ENCODE results near the gene CACNA2D3. TPM values are rescaled to one million over a fixed set of nuclear protein-coding genes. Genes with fewer than 3 reads are reported as not detected.

The CACNA2D3 gene
- total RNA-seq, 2 experiments from 2014 or later: not detected

DNA sequence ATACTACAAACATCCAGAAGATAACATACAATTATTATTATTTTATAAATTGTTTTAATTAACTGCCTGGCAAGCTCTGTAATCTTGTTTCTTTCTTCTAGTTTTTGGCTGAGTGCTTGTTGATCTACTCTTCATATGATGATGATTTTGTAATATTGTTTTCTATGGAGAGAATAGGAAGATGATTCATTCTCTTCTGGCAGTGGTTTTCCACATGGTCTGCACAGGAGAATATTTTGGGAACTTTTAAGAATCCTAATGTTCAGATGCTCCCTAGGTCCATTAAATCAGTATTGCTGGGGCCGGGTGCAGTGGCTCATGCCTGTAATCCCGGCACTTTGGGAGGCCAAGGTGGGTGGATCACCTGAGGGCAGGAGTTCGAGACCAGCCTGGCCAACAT, 37.6 kb downstream of the CACNA2D3 start:
- no peak for DNase-seq (ENCODE audit: low spot score)
- Histone ChIP-seq H3K27ac (ENCODE audit: low read depth, low read length, poor library complexity, severe bottlenecking) (no peak overlapping the region), H3K4me2 (ENCODE audit: low read length) (no peak overlapping the region), H3K4me1 (ENCODE audit: insufficient read depth, low read length, poor library complexity, severe bottlenecking) (no peaks in the 10 kb centered on the region), H3K36me3 (ENCODE audit: insufficient read depth, low read length) (no peaks in the 10 kb centered on the region), H4K20me1 (ENCODE audit: insufficient read depth, low read length) (no peaks in the 10 kb centered on the region), H3K9me2 (ENCODE audit: insufficient read depth, low read length) (no peaks in the 10 kb centered on the region), H3K79me2 (ENCODE audit: insufficient read depth, low read depth, low read length) (no peaks in the 10 kb centered on the region), H2AFZ (ENCODE audit: low read length) (no peak overlapping the region), H3K4me3 (ENCODE audit: low read depth, low read length, poor library complexity, severe bottlenecking) (no peak overlapping the region), H3K9me3 (ENCODE audit: low read length) (no peaks in the 10 kb centered on the region)
- no peak for TF ChIP-seq EZH2phosphoT487 (IDR thresholded peaks at IDR 0.05; ENCODE audit: borderline replicate concordance, low read depth, low read length)
- TF ChIP-seq, protein P1, sequence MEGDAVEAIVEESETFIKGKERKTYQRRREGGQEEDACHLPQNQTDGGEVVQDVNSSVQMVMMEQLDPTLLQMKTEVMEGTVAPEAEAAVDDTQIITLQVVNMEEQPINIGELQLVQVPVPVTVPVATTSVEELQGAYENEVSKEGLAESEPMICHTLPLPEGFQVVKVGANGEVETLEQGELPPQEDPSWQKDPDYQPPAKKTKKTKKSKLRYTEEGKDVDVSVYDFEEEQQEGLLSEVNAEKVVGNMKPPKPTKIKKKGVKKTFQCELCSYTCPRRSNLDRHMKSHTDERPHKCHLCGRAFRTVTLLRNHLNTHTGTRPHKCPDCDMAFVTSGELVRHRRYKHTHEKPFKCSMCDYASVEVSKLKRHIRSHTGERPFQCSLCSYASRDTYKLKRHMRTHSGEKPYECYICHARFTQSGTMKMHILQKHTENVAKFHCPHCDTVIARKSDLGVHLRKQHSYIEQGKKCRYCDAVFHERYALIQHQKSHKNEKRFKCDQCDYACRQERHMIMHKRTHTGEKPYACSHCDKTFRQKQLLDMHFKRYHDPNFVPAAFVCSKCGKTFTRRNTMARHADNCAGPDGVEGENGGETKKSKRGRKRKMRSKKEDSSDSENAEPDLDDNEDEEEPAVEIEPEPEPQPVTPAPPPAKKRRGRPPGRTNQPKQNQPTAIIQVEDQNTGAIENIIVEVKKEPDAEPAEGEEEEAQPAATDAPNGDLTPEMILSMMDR (conservative IDR thresholded peaks at IDR 0.05; ENCODE audit: low read length): no peak
- intact Hi-C loops (cut with micrococcal nuclease; ENCODE audit: unreplicated experiment): no loop called here
- ChIA-PET CTCF (ENCODE audit: unreplicated experiment) (no interaction called here), POLR2A (no interaction called here)
- BruUV-seq (replicated peaks): no TSS peak

DNA sequence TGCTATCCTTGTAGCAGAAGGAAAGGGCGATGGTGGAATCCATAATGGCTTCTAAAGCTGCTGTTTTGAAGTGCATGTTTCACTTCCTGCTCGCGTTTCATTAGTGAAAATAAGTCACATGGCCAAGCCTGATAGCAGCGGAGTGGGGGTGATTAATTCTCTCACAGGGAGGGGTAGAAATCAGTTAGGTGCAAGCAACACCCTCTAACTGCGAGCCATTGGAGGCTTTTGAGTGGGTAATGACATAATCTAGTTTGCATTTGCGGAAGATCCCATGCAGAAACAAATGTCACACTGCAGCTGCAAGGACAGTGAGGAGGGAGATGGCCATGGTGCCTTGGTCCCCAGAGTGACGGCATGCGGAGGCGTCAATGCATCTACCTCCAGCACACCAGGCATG, 41.1 kb downstream of the CACNA2D3 start:
- H3K27ac ChIP-seq (ENCODE audit: low read depth, low read length, poor library complexity, severe bottlenecking): no peak overlapping the region
- intact Hi-C loops (cut with micrococcal nuclease; ENCODE audit: unreplicated experiment): no loop called here
- DNase-seq (ENCODE audit: low spot score): no peak
- no peaks in the 10 kb centered on the region for H4K20me1 ChIP-seq (ENCODE audit: insufficient read depth, low read length)
- no peak overlapping the region for H3K4me3 ChIP-seq (ENCODE audit: low read depth, low read length, poor library complexity, severe bottlenecking)
- H3K9me2 ChIP-seq (ENCODE audit: insufficient read depth, low read length): no peaks in the 10 kb centered on the region
- ChIA-PET CTCF (ENCODE audit: unreplicated experiment) (no interaction called here), POLR2A (no interaction called here)
- H2AFZ ChIP-seq (ENCODE audit: low read length): no peak overlapping the region
- no peaks in the 10 kb centered on the region for H3K36me3 ChIP-seq (ENCODE audit: insufficient read depth, low read length)
- no peaks in the 10 kb centered on the region for H3K79me2 ChIP-seq (ENCODE audit: insufficient read depth, low read depth, low read length)
- H3K4me2 ChIP-seq (ENCODE audit: low read length): no peak overlapping the region
- H3K9me3 ChIP-seq (ENCODE audit: low read length): no peaks in the 10 kb centered on the region
- TF ChIP-seq EZH2phosphoT487 (IDR thresholded peaks at IDR 0.05; ENCODE audit: borderline replicate concordance, low read depth, low read length): no peak
- TF ChIP-seq, protein P1 (conservative IDR thresholded peaks at IDR 0.05; ENCODE audit: low read length): no peak
- no TSS peak for BruUV-seq (replicated peaks)
- no peaks in the 10 kb centered on the region for H3K4me1 ChIP-seq (ENCODE audit: insufficient read depth, low read length, poor library complexity, severe bottlenecking)

DNA sequence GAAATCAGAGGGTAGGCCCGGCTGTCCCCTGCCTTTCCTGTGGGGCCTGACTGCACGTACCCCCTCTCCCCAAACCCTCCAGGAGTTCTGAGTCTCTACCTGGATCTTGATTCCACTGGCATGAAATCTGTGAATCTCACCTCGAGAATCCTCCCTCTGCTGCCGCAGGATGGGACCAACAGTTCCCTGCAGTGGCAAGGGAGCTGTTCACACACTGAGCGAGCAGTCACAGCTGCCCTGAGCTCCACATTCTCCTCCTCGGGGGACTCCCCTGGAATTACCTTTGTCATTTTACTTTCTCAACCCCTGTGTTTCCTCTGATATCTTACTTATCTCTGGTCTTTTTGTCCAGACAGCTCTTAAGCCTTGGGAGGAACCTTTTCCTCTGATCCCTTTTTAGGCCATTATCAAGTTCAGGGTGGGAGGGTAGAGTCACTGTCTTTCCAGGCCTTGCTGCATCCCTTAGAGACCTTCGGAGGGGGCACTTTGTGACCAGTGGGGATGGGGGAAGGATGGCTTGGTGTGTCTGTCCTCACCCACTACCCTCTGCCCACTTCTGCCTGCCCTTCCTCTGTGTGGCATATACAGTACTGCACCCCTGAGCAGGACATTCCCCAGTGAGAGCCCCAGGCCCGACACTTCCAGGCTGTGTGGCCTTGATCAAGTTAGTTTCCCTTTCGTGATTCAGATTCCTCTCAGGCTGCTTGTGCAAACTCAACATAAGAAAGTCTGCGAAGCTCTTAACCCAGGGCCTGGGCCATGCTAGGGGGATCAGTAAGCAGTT, 42.0 kb downstream of the CACNA2D3 start:
- H4K20me1 ChIP-seq (ENCODE audit: insufficient read depth, low read length): no peaks in the 10 kb centered on the region
- no peaks in the 10 kb centered on the region for H3K9me3 ChIP-seq (ENCODE audit: low read length)
- no peaks in the 10 kb centered on the region for H3K9me2 ChIP-seq (ENCODE audit: insufficient read depth, low read length)
- no peak for DNase-seq (ENCODE audit: low spot score)
- no peak overlapping the region for H3K27ac ChIP-seq (ENCODE audit: low read depth, low read length, poor library complexity, severe bottlenecking)
- H3K4me1 ChIP-seq (ENCODE audit: insufficient read depth, low read length, poor library complexity, severe bottlenecking): no peaks in the 10 kb centered on the region
- H3K79me2 ChIP-seq (ENCODE audit: insufficient read depth, low read depth, low read length): no peaks in the 10 kb centered on the region
- BruUV-seq (replicated peaks): no TSS peak
- TF ChIP-seq, protein P1 (conservative IDR thresholded peaks at IDR 0.05; ENCODE audit: low read length): no peak
- ChIA-PET POLR2A (no interaction called here), CTCF (ENCODE audit: unreplicated experiment) (no interaction called here)
- no peak overlapping the region for H3K4me3 ChIP-seq (ENCODE audit: low read depth, low read length, poor library complexity, severe bottlenecking)
- no peak overlapping the region for H2AFZ ChIP-seq (ENCODE audit: low read length)
- no peaks in the 10 kb centered on the region for H3K36me3 ChIP-seq (ENCODE audit: insufficient read depth, low read length)
- intact Hi-C loops (cut with micrococcal nuclease; ENCODE audit: unreplicated experiment): no loop called here
- no peak overlapping the region for H3K4me2 ChIP-seq (ENCODE audit: low read length)
